GM19193 (cell line): Measurements from ENCODE around the gene ZNF692.

Source experiments
- POLR2A ChIP-seq: IDR thresholded peaks from 4 replicates; pipeline ENCODE4 v1.6.1; 2011; ENCODE audit not compliant: insufficient read depth, insufficient read length; ENCODE audit errors: extremely low read depth

Gene ZNF692

DNA sequence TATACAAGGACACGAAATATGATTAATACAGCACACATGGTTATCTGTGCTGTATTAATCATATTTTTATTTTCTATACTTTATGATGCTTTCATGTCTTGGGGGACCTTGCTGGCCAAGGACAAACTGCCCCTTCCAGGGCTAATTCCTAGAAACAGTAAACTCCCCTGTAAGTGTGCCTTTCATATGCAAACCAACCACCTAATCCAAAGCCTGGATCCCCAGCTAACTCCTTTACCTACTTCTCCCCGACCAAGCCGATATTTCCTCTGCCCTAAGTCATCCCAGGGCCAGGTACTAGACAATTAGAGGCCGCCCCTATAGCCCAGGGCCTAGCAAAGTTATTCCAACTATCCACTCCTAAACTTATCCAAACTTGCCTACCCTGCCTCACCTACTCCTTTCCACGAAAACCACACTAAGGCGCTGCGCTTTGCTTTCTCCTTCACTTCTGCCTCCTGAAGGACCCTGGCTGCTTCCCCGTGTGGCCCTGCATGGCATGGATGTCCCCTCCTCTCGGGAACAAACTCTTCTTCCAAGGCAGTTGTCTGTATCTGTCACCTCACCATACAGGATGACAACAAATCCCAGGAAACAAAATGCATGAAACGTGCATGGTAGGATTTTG, 43.4 kb downstream of the ZNF692 start:
- TF ChIP-seq POLR2A: no peak

DNA sequence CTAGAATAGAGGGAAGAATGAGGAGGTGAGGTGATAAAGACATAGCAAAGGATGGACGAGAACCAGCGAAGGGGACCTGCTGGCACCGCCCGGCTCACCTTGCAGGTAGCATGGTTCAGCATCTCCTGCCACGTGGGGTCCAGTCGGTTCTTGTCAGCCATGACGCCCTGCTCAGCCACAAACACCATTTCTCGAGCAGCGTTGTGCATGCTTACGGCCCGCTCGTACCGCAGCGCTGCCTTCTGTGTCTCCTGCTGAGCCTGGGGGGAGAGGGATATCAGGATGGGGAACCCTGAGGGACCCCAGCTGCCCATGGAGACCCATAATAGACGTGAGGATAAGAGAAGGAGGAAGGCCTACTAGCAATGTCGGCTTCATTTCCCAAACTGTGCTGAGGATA, 44.5 kb downstream of the ZNF692 start:
- TF ChIP-seq POLR2A: no peak

DNA sequence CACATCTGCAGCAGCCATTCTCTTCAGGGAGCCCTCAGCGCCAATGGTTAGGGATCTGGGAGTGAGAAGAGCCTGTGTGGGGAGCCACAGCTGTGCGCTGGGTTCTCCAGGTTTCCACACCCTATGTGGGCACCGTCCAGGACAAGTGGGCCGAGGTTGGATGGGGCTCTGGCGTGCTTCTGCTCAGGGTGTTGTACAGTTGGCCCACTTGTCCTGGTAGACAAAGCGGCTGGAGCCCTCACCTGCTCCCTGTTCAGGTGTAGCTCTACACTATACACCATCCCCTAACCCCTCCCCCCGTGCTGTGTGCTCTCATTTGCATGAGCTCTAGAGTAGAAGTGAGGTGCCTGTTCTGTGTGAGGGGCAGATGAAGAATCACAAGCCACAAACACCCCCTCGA, 45.3 kb downstream of the ZNF692 start:
- TF ChIP-seq POLR2A: no peak

DNA sequence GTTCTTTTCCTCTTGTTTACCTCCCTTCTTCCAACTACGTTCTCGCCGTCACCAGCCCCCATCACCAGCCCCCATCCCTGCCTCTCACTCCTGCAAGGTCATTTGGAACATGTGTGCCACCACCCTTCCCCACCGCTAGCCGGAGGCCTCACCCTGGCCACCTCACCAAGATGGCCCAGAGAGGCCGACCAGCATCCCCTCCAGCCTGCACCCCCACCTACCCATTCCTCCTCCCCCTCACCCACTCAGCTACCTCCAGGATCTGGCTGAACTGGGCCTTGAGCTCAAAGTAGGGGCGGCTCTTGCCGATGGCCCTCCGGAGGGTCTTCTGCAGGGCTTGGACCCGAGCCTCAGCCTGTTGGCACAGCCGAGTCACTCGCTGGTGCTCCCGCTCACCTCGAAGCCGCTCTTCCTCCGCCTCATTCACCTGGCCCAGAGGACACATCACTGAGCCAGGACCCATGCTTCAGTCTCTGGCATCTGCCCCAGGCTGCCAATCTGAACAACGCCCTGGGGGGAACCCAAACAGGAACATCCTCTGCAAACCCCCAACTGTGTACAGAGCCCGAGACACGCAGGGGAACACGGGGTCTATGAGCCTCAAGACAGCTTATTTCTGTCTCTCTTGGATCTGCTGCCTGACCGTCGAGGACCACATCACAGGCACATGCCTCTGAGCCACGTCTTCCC, 46.0 kb downstream of the ZNF692 start:
- no peak for TF ChIP-seq POLR2A

DNA sequence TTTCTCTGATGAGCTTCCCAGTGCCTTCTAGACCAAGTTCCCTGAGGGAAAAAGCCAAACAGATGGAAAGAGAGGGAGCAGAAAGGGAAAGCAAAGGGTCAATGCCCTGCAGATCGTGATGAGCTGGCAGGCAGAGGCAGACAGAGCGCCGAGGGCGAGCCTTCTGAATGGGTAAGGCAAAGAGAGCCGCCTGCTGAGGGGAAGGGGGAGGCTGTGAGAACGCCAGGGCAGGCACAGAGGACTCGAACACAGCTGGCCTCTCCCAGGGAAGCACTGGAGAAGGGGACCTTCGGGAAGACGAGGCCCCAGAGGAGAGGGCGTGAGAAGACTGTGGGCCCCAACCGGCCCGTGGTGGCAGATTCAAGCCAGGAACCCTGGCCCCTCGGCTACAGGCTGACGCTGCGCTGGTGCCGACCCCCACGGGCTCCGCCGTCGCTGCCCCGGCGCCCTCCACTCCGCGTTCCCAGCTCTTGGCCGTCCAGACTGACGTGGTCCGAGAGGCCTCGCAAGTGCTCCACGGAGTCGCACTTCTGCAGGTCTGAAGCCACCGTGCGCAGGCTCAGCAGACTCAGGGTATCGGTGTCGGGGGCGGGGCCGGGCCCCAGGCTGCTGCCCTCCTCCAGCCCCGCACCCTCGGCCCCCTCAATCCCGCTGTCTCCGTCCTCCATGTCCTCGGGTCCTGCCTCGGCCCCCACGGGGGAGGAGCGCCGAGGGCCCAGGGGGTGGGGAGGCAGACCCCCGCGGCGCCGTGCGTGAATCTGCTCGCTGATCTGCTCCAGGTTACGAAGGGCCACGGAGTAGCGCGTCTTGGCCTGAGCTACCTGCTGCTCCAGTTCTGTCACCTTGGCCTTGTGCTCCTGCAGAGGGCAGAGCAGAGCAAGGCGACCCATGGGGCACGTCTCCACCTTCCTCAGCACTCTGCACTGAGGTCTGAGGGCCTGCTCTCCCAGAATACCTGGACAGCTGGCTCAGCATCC, 47.1 kb downstream of the ZNF692 start:
- TF ChIP-seq POLR2A: no peak

DNA sequence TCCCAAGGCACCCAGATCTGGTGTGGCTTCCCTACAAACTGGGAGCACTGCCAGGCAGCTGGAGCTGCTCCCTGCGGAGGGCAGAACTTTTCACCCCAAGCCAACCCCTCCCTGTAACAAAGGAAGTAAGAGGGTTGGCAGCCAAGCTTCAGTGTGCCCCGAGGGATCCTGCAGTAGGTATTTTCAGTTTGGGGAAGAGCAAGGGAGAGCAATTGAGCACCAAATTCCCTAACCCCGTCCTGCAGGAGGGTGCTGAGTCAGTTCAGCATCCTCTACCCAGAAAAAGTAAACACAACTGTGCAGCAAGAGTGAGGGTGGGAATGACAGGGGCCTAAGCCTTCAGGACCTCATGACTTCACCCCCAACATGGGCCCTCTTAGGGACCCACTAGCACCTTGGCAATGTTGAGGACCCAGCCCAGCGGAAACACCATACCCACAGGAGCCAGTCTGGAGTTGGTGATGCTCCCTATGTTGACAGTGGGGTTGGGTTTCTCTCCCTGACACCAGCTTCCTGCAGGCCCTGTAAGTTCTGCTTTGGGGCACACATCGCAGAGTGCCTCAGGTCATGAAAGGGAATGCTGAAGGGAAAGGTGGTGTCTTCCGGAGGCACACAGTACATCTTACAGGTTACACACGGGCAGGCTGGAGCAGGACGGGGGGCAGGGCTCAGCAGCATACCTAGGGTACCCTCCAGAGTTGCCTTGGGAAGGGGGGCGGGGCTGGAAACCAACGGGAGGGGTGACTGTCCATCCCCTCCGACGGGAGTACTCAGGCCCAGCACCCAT, 48.0 kb downstream of the ZNF692 start:
- no peak for TF ChIP-seq POLR2A

DNA sequence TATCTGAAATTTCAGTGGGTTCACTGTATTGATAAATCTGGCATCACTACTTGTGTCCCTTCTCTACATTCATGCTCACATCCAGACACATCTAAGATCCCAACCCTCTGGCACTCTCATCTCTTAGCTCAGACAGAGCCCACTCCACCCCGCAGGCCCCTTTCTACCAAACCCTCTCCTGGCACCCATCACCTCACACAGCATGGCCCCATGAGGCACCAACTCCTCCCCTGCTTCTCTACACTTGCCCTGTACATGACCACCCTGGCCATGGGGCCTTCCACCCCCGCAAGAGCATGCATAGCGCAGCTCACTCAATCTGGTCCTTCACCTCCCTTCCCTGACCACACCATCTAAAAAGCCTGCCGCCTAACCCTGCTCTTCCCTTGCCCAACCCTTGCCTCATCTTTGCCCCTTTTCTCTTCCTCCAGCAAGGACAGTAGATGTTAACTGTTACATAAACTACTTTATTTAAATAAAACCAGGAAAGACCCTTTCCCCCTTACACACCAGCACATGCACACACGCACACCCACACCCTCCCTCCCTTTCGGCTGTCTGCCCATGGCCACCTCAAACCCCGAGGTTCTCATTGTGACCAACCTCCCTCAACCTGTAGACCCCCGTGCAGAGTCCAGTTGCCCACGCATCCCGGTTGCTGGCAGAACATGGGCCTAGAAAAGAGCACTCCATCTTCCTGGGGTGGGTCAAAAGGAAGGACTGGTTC, 48.7 kb downstream of the ZNF692 start:
- no peak for TF ChIP-seq POLR2A

DNA sequence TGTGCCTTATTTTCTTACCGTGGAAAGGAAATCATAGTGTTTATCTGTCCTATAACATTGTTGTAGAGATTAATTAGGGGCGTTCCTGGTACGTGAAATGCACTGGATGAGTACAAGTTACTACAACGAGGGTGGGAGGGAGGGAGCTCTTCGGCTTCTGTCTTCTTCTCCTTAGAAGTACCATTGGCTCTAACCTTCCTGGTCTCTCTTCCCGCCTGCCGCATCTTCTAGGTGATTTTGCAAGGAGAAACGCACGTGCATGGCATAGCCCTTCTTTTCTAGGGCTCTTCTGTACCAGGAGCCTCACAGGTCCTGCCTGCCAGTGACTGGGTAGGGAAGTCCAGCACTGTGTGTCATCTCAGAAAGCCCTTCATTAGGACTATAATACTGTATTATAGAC, 50.0 kb downstream of the ZNF692 start:
- no peak for TF ChIP-seq POLR2A

DNA sequence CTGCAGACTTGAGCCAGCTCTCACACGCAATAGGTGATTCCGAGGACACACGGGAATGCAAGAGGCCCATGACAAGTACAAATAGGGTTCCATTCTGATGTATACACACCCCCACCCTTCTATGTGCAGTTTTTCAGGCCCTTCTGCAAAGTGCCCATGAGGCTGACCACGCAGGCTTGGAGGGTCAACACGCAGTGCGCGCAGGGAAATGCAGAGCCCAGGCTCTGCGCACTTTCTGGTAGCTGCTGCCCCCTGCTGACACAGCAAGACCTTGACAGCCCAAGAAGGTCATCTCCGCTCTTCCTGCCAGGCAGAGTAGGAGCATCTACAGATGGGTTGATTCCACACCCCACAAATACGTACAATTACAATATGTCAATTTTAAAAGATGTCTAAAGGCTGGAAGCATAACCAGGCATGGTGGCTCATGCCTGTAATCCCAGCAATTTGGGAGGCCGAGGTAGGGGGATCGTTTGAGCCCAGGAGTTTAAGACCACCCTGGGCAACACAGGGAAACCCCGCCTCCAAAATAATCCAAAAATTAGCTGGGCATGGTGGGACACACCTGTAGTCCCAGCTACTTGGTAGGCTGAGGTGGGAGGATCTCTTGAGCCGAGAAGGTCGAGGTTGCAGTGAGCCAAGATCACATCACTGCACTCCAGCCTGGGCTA, 51.7 kb downstream of the ZNF692 start:
- no peak for TF ChIP-seq POLR2A

DNA sequence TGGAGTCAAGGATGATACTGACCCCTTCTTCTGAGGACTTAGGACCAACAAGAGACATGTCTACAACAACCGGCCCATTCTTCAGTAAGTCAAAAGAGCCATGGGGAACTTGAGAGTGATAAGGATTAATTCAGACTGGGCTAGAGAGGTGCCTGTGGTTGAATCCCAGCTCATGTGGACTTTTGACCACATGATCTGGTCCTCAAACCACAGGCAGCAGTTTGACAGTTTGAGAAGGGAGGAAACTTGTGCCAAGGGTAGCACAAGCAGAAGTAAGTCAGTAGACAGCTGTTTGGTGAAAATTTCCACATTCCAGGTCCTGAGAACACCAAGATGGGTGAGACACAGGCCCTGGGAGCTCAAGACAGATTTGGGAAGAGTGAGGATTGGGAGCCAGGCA, 53.0 kb downstream of the ZNF692 start:
- no peak for TF ChIP-seq POLR2A

DNA sequence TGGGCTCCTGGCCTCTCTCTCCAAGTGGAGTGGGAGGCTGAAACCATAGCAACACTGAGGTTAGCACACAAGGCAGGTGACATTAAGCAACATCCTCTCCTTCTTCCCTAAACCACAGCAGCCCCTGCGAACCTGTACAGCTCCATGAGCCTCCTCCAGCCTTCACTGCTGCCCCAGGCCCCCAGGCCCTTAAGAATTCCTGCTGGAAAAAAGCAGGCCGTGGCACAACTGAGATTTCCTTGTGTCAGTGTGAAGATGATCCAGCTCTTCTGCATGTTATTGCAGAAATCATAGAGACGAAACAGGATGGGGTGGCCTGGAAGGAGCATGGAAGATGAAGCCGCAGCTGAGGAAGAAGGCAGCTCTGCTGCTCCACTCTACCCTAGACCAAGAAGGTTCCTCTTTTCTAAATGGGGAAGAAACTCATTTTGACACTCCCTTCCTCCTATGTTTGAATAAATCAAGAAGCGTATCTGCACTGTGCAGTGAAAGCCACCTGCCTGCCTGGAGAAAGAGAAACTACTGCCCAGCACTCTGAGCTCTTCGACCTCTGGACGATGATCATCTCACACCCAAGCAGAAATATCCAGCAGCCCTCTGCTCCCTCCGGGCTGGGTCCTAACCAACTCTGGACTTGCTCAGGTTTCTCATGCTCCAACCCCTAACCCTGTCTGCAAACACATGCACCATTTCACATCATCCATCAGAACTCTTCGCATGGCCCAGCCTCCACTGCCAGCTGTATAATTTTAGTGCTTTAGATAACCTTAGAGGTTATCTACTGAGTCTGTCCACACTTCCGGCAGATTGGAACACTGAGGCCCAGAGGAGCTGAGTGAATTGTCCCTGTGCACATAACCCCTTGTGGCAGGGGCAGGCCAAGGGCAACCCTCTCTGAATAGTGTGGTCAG, 53.9 kb downstream of the ZNF692 start:
- peak; percentile 40 for TF ChIP-seq POLR2A

DNA sequence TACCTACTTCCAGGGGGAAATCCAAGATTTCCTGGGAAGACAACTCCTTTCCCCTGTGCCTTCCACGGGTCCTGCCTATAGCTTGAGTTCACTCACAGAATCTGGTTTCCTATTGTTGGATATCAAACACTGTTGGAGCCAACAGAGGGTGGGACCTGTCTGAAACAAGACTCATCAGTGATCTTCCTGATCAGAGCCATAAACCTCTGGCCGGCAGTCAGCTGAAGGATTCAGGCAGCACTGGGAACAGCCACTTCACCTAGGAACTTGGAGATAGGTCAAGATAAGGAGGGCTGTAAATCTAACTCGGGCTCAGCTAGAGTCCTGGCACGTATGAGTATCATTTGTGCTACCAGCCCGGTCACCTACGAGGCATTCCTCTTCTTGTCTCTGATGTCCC, 56.4 kb downstream of the ZNF692 start:
- TF ChIP-seq POLR2A: no peak

DNA sequence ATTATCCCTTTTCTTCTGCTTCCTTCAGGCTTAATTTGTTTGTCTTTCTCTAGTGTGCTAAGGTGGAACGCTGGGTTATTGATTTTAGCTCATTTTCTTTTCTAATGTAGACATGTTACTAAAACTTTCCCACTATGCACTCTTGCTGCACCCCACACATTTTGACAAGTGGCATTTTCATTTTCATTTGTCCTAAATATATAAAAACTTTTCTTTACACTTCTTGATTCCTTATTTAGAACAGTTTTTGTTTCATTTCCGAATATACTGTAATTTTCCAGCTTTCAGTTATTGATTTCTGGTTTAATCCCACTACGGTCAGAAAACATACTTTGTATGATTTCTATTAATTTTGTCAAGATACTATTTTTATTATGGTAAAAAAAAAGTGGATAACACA, 58.4 kb downstream of the ZNF692 start:
- TF ChIP-seq POLR2A: no peak
